NCI-H146 treated with DMSO at 0.1 percent for 48 hours (cell line): ENCODE measurements around the gene CDH4.

Source experiments
- DNase-seq: peaks from one replicate; lab custom pipeline; 2025; ENCODE audit not compliant: unreplicated experiment; lab: John Stamatoyannopoulos, UW

CDH4 gene

GRCh38 chr20:61614706-61615100, 362.6 kb downstream of the CDH4 start:
- no peak for DNase-seq

- no peak for DNase-seq
Observed at GRCh38 chr20:61615806-61616205, 363.7 kb downstream of the CDH4 start.

- no peak for DNase-seq
Observed at GRCh38 chr20:61619751-61620150, 367.7 kb downstream of the CDH4 start.

- DNase-seq, result no peak
Observed at GRCh38 chr20:61620174-61620573, 368.1 kb downstream of the CDH4 start.

GRCh38 chr20:61621035-61621730, 369.1 kb downstream of the CDH4 start:
- DNase-seq, result no peak

GRCh38 chr20:61621852-61622251, 369.8 kb downstream of the CDH4 start:
- DNase-seq, result no peak

- no peak for DNase-seq
Observed at GRCh38 chr20:61623451-61623850, 371.4 kb downstream of the CDH4 start.

GRCh38 chr20:61625246-61625645, 373.2 kb downstream of the CDH4 start:
- no peak for DNase-seq

GRCh38 chr20:61626412-61626811, 374.4 kb downstream of the CDH4 start:
- no peak for DNase-seq

- no peak for DNase-seq
Observed at GRCh38 chr20:61627791-61628415, 375.8 kb downstream of the CDH4 start.

- no peak for DNase-seq
Observed at GRCh38 chr20:61628480-61628879, 376.4 kb downstream of the CDH4 start.

GRCh38 chr20:61628901-61629601, 377.0 kb downstream of the CDH4 start:
- DNase-seq, result no peak

GRCh38 chr20:61629602-61630390, 377.7 kb downstream of the CDH4 start:
- DNase-seq, result no peak

GRCh38 chr20:61630391-61630650, 378.3 kb downstream of the CDH4 start:
- no peak for DNase-seq

- DNase-seq, result no peak
Observed at GRCh38 chr20:61630816-61631215, 378.8 kb downstream of the CDH4 start.

GRCh38 chr20:61631751-61632150, 379.7 kb downstream of the CDH4 start:
- no peak for DNase-seq

- DNase-seq, result no peak
Observed at GRCh38 chr20:61633004-61633403, 380.9 kb downstream of the CDH4 start.

GRCh38 chr20:61634376-61635145, 382.5 kb downstream of the CDH4 start:
- no peak for DNase-seq

- no peak for DNase-seq
Observed at GRCh38 chr20:61635721-61636455, 383.8 kb downstream of the CDH4 start.

- DNase-seq, result no peak
Observed at GRCh38 chr20:61636531-61637116, 384.6 kb downstream of the CDH4 start.
